Putamen (tissue), 1 donor: ENCODE measurements around the gene ICA1.
"Not testable (repeated sequence)": the region's sequence is repeated elsewhere in the genome, so short reads cannot be mapped to it uniquely, and the experiment has no call there.

Experiments
- DNase-seq: peaks from one replicate; pipeline ENCODE4 v3.0.0-alpha.2; 2016; ENCODE audit warnings: low spot score

Gene ICA1

DNA sequence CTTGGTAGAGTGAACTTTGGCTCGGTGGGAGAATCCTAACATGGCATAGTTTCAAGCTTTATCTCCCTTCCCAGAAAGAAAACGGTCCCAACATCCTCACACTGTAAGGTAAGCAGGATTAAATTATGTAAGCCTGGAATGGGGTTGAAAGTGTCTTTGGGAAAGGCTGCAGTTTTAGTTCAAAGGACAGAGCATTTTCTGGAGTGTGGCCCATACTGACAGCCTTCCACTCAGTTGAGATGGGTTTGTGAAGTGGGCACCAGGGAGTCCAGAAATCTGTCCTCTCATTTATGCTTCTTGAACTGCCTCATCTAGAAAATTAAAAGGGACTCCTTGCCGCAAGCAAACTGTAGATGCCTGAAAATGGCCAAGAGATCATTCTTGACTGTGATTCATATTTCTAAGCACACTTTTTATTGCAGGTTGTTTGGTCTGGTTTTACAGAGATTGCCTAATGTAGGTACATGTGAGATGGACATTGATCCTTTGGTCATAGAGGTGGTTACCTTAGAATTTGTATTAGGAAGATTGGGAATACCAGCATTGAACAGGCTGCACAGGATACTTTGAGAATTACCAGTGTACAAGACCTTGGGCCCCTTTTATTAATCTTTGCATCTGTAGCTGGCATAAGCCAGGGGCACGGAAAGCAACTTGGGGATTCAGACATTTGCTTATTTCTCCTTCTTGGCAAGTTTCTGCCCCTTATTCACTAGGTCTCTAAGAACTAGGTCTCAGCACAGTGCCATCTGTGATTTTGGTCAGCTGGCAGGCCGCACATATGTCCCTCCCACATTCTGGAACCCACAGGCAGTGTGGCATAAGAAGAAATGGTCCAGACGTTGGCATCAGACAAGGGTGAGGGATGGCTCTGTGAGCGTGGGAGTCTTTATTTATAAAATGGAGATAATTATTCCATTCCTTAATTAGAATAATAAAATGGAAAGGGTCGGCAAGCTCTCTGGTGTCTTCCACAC is 167.5 kb downstream of the ICA1 start:
- DNase-seq: no peak

DNA sequence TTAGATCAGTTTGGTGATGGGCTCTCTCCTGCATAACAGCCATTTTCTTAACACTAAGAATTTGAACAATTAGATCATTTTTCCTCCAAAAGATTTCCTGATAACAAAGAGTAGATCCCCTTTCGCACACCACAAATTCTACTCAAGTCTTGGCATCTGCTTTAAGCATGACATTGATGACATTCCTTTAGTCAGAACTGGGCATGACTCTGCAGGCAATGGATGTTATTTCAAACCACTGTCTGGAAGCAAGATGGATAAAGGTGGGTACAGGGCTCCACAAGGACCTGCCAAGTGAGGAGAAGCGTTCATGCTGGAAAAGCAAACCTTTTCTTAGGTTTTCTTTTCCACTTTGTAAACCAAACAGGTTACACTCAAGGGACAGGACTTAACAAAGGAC is 169.8 kb downstream of the ICA1 start:
- no peak for DNase-seq

DNA sequence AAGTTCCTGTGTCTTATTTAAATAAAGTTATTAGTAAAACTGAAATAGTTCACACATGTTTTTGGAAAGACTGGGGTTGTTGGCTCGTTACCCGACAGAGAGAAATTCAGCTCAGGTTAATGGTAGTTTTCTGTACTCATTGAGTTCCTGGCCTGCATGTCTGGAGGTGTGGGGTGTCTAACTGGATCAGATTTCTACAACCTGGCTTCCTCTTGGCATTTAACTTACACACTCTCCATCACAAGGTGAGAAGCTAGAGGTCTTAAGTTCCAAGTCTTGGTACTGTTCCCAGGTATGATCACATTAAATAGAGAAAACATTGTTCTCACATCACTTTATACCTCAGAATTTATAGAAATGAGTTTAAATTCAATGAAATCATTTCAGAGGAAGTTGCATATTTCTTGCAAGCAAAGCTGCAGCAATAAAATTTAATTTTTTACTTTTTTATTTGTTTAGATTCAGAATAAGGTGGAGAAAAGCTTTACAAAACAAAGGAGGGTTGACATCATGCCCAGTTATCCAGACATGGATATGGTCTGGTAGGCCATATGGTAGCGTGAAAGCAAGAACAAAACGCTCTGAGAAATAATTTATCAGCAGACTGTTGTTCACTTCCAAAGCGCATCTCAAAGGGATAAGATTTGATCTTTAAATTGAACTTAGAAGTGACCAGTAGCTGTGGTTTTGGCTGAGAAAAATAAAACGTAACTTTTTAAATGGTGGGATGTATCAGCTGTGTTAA is 172.8 kb downstream of the ICA1 start:
- DNase-seq: no peak

DNA sequence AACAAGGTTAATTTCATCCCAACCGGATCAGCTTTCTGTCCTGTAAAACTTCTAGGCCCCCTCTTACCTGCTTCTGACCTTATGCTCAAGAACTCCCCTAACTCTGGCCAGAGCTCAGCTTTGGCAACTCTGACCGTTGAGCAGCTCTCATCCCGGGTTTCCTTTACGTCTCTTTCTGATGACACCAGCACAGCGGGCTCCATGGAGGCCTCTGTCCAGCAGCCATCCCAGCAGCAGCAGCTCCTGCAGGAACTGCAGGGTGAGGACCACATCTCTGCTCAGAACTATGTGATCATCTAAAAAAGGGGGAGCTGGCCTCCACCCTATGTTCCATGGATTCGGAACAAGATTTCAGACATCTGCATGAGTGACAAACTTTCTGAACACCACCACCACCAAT is 175.7 kb downstream of the ICA1 start:
- DNase-seq: no peak

- no peak for DNase-seq
These were observed 176.5 kb downstream of the ICA1 start for GRCh38 chr7:8085420-8085819.

GRCh38 chr7:8084836-8085235 is 177.1 kb downstream of the ICA1 start:
- no peak for DNase-seq

- DNase-seq: no peak
These were observed 179.2 kb downstream of the ICA1 start for GRCh38 chr7:8082762-8083161.

DNA sequence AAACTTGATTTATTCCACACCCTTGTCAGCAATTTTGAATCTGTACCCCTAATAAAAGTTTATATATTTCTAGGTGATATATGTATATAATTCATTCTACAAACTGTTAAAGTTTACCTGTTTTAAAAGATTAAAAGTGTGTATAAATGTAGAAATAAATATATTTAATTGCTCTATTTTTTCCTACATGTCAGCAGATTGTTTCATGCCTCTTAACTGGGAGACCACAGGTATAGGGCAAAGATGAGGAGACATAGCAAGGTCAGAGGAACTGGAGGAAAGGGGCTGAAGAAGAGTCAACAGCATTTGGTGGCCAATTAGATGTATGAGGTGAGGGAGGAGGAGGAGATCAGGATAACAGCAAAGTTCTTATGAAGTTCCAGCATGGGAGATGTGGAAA is 183.5 kb downstream of the ICA1 start:
- no peak for DNase-seq

DNA sequence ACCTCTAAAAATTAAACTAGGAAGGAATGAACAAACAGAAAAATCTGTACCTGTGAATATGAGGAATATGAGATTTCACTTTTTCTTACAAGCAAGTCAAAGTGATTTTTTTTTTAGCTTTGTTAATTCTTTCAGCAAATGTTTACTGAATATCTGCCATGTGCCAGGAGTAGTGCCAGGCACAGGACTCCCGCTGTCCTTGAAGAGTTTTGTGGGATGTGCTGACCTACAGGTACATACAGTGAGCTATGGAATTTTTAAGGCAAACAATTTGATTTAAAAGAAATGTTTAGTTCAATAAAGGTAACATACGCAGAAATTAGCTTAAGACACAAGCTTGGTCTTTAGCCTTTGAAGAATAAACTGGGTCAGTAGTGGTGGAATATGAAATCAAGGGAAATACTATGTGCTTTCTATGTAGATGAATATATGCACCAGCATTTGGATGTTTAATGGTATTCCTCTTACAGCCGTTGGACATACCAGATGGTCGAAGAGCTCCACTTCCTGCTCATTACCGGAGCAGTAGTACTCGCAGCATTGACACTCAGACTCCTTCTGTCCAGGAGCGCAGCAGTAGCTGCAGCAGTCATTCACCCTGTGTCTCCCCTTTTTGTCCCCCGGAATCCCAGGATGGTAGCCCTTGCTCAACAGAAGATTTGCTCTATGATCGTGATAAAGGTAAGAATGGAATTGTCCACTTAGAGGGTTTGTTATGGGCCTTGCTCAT is 191.4 kb downstream of the ICA1 start:
- no peak for DNase-seq

GRCh38 chr7:8068892-8069686 is 192.9 kb downstream of the ICA1 start:
- peak; percentile 30 for DNase-seq

DNA sequence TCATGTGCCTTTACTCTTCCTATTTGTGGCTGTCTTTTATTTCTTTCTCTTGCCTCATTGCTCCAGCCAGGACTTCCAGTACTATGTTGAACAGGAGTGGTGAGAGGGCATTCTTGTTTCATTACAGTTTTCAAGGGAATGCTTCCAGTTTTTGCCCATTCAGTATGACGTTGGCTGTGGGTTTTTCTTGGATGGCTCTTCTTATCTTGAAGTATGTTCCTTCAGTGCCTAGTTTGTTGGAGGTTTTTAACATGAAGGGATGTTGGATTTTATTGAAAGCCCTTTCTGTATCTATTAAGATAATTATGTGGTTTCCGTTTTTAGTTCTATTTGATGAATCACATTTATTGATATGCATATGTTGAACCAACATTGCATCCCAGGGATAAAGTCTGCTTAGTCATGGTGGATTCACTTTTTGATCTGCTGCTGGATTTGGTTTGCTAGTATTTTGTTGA is 196.6 kb downstream of the ICA1 start:
- DNase-seq: no peak

GRCh38 chr7:8064828-8065227 is 197.1 kb downstream of the ICA1 start:
- DNase-seq: no peak

GRCh38 chr7:8063706-8064297 is 198.2 kb downstream of the ICA1 start:
- DNase-seq: no peak

- not testable (repeated sequence) for DNase-seq
These were observed 198.7 kb downstream of the ICA1 start for GRCh38 chr7:8063300-8063699.
